ENCODE data around the gene ELP2.

The ELP2 gene

DNA sequence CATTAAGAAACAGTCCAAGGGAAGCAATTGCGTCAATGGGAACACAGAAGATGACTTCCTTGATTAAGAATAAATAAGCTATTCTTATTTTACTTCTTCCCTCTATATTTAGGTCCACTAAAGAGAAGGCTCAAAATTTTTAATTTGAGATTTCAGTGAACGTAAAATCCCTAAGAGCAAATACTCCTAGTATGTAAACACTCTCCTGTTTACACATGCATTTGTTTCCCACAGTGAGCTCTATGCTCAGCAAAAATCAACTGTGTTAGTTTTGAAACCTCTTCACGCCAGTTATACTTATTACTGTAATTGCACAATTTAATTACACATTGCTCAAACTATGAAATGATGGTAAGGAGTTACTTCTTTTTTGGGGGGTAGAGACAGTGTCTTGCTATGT, 9.4 kb upstream of the ELP2 start:
- DNase-seq (ENCODE audit: low read depth in 2 of 2): no peak

DNA sequence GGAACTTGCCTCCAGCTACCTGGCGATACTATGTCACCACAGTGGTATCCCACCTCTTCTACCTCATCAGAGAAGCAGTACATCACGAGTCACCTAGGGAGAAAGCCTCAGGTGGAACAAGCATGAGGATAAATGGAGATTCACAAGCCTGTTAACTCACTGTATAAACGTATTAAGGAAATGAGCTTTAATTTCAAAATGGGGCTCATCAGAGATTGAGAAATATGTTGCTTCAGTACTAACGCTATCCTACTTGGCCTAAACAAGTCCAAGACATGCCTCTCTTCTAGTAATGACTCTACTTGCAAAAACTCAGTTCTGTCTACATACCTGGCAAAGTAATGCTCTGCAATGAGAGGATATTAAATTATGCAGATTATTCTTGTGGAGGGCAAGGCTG, 4.9 kb upstream of the ELP2 start:
- DNase-seq (ENCODE audit: low read depth in 2 of 2): no peak

DNA sequence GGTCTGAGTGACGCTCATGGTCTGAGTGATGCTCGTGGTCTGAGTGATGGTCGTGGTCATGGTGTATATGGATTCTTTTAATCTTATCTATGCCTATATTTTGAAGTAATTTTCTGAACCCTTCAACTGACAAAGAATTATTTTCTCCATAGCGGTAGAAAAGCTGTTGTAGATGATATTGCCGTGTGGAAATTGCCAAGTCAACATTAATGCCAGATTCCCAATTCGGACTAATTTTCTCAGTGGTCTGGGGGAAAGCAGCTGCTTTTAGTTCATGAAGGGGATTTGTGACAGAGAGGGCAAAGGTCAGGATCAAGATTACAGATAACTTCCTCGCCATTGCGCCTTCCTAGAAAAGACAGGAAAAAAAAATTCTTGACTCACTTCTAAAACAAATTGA, 3.0 kb upstream of the ELP2 start:
- no peak for DNase-seq (ENCODE audit: low read depth in 2 of 2)

DNA sequence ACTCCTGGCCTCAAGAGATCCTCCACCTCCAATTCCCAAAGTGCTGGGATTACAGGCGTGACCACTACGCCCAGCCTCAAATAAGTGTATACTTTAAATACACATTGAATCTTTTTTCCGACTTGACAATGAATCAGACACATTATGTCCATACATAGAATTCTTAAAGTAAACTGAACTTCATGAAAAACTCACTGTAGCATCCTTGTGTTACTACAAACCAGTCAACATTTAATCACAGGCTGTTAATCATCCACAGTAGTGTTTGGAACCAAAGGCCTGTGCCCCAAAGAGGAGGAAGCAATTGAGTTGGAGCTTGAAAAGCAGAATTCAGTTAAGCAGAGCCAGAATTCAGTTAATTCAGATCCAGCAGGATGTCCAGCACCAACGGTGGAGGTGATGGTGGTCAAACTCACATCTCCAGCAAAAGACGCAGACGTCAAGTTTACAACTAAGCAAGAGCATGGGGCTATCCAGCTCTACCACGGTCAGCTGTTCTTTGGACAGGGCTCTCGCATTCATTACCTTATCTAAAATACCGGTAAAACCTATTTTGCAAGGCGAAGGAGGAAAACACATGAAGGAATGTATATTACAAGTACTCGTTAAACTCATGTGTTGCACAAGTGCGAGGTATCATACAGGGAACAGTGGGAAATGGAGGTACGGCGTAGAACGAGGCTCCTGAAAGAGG, 1.7 kb upstream of the ELP2 start:
- no peak for DNase-seq (ENCODE audit: low read depth in 2 of 2)

DNA sequence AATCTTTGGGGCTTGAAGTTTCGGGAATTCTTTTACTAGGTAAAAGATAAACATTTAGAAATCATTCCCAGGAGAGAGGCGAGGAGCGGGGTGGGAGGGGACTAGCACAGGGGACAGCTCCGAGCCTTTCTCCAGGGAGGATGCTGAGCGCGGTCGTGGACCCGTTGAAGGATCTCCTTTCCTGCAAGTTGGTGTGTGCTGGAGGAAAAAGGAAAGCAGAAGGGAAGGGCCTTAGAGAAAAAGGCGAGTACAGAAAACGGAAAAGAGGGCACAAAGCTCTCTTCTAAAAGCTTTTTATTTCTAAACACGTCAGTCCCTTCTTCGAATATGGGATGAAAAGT, 1.2 kb upstream of the ELP2 start:
- DNase-seq (ENCODE audit: low read depth in 2 of 2): no peak

DNA sequence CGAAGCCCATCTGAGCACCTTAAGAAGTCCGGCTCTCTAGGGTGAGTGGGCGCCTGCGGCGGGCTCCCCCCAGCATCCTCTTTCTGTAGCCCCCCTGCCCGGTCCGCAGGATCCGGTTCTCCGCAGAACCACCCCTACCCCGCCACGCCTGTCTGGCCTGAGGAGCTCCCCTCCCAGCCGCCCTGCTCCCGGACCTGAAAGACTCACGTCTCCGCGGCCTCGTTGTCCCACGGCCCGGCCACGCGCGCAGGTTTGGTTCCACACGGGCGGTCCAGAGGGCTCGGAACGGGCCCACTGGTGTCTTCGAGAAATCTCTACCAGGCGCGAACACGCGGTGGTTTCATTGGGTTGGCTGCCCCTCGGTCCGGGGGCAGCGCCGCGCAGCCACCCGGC, 796 bp upstream of the ELP2 start:
- DNase-seq (ENCODE audit: low read depth in 2 of 2): no peak

DNA sequence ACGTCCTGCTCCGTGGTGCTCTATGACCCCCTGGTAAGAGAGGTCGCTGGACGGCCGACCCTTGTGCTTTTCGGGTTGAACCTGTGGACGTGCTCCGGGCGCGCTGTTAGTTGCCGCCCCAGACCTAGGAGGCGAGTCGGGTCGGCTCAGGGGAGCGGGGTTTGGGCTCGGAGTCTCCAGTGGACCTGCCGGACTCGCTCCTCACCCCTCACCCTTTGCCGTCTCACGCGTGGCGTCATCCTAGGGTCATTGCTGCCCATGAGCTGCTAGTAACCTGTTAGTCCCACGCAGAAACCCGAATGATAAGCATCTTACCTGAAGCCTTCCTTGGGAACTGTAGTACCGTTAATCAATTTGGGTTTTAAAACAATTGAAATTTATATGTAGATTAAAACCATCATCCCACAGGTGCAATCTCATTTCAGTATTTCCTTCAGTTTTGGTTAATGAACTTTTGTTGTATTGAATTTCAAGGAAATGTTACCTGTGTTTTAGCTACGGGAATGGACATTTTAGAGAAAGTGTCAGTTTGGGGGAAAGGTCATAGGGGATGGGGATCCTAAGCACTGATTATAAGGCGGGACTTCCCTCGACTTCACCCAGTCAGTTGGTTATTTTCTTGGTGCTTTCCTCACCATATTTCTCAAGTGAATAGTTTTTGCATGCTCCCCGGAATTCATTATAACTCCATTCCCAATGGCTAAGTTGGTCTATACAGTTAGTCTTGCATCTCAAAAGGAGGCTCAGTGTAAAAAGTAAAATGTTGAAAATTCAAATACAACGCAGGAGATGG, 536 bp downstream of the ELP2 start:
- no peak for DNase-seq (ENCODE audit: low read depth in 2 of 2)

DNA sequence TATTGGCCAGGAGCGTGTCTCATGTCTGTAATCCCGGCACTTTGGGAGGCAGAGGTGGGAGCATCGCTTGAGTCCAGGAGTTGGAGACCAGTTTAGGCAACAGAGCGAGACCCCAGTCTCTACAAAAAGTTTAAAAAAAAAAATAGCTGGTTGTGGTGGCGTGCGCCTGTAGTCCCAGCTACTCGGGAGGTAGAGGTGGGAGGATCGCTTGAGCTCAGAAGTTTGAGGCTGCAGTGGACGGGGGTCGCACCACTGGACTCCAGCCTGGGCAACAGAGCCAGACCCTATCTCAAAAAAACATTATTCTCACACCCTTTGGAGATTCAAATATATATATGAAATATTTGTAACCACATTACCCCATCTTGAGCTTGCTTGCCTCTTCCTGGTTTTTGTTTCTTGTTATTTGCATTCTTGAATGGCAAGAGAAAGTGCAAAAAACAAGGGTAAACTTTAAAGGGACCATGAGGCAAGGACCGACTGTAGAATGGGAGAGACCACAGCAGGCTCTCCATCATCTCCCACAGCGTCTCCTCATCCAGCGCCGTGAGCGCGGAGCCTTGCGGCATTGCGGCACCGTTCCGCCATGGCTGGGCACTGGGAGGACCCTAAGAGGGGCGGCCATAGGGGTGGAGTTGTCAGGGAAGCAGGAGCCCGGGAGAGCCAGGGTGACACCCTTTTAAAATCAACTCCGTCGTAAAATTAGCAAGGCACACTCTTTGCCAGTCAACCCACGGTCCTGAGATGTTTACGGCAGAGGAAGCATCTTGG, 1.4 kb downstream of the ELP2 start:
- no peak for DNase-seq (ENCODE audit: low read depth in 2 of 2)

DNA sequence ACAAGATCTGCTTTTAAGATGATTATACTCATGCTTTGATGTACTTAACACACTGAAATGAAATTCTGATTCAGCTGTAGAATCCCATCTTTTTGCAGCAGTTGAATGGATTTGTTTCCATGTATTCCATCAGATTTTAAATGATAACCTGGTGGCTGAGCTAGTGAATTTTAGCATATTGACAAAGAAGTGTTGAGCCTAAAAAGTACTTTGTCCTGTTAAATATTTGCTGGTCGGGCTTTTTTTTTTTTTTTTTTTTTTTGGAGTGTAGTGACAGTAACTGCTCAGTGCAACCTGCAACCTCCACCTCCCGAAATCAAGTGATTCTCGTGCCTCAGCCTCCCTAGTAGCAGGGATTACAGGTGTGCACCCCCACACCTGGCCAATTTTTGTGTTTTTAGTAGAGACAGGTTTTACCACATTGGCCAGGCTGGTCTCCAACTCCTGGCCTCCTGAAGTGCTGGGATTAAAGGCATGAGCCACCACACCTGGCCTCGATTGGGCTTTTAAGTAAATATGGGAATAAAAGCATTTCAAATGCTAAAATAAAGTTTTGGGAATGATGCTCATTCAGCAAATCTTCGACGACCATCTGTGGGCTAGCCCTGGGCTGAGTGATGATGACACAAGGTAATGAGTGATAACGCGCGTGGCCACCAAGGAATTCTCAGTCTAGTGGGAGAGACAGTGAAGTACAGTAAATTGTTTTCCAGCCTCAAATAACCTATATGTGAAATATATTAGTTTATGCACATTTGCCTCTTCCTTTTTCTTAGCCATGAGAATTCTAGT, 2.2 kb downstream of the ELP2 start:
- no peak for DNase-seq (ENCODE audit: low read depth in 2 of 2)

DNA sequence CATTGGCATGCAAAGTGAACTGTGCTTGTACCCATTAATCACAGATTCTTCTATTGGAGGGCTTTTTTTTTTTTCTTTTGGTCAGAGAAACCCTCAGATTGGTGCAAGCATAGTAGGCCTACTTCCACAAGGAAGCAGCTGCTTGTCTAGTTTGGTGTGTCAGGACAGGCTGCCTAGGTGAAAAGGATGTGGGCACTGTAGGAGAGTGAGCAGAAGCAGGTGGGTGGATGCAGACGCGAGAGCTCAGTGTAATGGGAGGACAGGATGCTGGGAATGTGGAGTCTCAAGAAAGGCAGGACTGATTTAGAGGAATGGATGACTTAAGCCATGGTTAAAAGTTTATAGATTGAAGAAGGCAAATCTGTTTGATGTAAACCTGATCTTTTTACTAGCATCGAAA, 3.1 kb downstream of the ELP2 start:
- DNase-seq (ENCODE audit: low read depth in 2 of 2): no peak

DNA sequence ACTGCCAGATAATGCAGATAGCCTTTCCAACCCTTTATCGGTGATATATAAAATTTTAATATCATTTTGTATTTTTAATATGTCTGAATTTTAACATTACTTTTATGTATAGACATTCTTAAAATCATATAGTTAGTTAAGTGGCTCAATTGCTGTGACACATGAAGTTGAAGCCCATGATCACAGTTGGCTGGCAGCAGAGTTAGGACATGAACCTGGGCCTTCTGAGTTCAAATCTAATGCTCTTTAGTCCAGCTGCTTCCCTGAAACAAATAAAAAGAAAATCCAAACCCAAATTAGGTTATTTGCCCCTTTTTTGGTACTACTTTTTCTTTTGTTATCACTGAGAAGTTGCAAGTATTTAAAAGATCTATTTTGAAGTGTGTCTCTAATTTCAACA, 5.6 kb downstream of the ELP2 start:
- DNase-seq (ENCODE audit: low read depth in 2 of 2): no peak

DNA sequence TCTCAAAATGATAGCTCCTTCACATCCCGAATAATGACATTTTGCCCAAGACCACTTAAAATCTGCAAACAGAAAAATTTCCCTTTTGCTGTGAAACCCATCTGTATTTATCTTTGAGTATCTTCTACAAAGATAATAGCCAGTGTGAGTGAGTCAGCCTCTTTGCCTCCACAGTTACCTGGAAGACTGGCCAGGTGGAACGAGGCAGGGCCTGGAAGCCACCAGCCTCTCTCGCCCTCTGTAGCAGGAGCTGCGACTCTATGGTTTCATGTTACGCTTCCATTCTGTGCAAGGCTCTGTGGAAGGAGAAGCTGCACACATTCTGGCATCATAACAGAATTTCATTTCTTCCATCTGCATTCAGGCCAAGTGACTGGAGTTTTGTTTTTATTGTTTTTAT, 9.5 kb downstream of the ELP2 start:
- DNase-seq (ENCODE audit: low read depth in 2 of 2): no peak

DNA sequence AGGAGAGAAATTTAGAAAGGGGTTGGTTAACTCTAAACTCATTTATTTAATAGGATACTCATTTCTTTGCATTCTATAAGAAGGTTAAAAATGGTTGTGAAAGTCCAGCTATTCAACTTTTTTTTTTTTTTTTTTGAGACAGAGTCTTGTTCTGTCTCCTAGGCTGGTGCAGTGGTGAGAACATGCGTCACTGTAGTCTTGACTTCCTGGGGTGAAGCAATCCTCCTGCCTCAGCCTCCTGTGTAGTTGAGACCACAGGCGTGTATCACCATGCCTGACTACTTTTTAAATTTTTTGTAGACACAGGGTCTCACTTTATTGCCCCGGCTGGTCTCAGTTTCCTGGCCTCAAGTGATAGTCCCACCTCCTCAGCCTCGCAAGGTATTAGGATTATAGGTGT, 11.9 kb downstream of the ELP2 start:
- no peak for DNase-seq (ENCODE audit: low read depth in 2 of 2)

DNA sequence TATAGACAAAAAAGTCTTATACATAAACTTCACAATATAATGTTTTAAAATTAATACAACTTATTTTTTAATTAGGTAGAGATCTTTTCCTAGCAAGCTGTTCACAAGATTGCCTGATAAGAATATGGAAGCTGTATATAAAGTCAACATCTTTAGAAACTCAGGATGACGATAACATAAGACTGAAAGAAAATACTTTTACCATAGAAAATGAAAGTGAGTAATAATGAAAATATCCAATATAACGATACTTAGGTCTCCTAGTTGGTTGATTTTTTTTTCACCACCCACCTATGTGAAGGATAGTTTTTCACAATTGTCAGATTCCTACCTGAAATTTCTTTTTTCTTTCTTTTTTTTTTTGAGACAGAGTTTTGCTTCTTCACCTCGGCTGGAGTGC, 13.1 kb downstream of the ELP2 start:
- no peak for DNase-seq (ENCODE audit: low read depth in 2 of 2)

DNA sequence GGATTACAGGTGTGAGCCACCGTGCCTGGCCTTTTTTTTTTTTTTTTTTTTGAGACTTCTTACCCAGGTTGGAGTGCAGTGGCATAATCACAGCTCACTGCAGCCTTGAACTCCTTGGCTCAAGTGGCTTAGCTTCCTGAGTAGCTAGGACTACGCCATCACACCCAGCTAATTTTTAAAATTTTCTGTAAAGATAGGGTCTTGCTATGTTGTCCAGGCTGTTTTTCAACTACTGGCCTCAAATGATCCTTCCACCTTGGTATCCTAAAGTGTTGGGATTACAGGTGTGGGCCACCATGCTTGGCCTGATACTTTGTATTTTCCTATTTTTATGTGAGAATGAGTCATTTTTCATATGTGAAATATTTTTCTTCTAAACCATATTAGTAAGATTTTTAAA, 13.7 kb downstream of the ELP2 start:
- DNase-seq (ENCODE audit: low read depth in 2 of 2): no peak

DNA sequence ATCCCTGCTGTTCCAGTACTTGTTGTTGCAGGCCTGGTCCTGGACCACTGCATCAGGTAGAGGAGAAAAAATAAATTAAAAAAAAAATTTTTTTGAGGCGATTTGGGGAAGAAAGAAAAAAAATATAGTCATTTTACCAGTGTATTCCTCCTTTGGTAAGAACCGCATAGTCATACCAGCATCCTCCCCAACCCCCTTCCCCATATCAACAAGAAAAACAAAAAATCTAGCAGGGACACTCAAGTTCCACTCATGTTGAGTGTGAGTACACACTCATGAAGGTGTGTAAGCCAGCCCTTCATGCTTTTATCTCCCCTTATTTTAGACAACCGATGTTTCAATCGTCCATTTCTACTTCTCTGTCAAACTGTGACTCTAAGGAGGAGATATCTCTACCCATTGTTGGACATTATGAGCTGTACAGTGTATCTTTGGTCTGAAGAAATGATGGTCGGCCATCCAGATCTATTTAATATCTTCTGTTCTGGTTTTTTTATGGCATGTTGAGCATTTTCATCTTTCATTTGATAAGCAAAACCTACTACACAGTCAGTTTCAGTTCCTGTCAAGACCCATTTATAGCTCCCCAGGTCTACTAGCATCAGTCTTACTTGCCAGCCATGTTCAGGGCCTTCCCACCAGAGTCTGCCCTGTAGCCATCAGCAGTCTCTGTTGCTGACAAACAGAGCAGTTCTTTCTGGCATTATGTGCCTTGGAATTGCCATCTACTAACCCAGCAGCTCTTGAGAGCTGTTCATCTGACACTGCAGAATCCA, 20.0 kb downstream of the ELP2 start:
- DNase-seq (ENCODE audit: low read depth in 2 of 2): no peak

DNA sequence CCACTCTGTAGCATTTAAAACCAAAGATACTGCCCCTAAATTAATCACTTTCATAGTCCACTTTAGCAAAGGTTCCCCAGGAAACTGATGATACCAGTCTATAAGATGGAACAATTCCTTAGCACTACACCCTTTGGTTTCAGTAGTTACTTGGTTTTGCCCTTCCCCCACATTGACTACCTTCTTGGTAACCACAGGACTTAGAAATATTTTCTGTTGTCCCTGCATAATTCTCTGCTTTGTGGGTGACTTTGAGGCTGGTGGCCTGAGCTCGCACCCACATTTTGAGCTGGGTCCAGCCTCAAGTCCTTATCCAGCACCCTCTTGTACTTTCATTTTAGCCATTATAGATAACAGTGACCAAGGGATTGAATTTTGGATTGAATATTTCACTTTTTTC, 23.1 kb downstream of the ELP2 start:
- no peak for DNase-seq (ENCODE audit: low read depth in 2 of 2)

DNA sequence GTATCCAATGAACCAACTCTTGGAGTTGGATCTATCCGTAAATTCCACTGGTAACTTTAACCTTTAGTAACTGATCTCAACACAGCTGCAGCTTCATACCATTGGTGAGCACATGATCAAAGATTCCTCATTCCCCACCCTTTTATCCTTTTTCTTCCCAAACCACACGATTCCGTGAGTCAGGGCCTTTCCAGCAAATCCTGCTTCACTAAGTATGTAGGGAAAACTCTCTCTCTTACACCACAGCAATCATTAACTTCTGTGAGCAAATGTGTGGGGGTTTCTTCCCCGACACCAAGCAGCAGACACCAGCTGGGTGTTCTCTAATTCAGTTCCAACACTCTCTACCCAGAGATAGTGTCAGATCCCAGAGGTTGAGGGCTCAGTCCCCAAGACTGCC, 23.5 kb downstream of the ELP2 start:
- DNase-seq (ENCODE audit: low read depth in 2 of 2): no peak

DNA sequence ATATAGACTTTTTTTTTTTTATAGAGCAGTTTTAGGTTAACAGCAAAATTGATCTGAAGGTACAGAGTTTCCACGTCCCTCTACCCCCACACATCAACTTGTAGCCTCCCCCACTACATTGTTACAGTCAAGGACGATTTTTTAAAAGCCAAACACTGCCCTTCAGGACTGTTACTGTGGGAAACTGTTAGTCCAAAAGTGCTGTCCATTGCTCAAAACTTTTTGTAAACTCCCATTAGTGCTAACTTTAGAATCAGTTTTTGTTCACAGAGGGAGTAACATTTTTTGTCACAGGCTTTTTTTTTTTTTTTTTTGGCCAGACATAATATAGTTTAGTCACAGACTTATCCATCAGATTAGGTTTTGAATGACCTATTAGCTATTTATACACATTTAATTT, 24.1 kb downstream of the ELP2 start:
- no peak for DNase-seq (ENCODE audit: low read depth in 2 of 2)

DNA sequence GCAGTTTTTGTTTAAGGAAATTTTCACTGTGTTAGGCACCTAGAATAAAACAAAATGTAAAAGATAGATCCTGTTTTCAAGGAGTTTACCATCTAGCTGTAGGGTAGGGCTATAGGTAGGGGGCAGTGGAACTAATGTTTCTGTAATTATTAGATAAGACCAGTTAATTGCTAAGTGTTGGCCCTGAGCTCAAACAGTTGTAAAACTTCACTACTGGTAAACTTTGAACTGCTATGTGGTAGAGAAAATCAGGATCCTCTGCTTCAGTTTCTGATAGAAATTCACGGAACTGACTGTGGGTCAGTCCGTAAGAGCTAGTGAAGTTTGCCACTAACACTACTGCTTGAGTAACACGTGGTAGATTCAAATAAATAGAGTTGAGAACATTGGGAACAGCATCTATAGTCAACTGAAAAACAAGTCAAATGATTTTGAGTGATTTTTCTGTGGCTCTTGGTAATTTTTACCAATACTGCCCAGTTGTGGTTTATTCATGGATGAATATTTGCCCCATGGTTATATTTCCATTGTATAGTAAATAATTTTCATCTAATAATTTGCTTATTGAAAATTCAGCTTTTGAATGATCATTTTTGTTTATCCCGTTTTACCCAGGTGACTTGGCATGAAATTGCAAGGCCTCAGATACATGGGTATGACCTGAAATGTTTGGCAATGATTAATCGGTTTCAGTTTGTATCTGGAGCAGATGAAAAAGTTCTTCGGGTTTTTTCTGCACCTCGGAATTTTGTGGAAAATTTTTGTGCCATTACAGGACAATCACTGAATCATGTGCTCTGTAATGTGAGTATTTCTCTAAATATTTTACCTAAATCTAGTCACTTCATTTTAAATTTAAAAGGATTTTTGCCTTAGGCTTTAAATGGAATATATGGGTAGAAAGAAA, 26.4 kb downstream of the ELP2 start:
- DNase-seq (ENCODE audit: low read depth in 2 of 2): no peak
